ENCODE data around the gene JCHAIN. TPM values are rescaled to one million over a fixed set of nuclear protein-coding genes. Genes with fewer than 3 reads are reported as not detected.

JCHAIN gene
- total RNA-seq, 4 donors from 2014 or later = 1.7 to 5.9 (median 2.4) TPM

DNA sequence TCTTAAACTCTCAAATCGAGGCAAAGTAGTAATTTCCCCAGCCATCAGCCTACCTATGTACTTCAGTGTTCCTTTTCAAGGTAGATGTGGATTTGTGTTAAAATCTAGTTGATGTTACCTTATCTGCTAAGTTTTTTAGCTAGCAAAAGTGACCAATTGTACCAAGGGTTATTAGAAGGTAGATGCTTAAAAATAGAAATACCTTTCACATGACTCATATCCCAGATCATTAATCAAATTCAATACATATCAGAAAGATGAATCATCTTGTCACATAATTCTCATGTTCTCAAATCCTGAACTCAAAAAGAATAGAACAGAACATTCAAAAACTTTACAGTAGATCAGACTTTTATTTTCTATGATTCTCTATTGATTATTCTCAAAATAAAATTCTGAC, 34.3 kb downstream of the JCHAIN start:
- WGBS, 2 donors = 60 to 84% methylated on average over 1 of the region's 1 CpG
- no peak for TF ChIP-seq POLR2A (IDR thresholded peaks at IDR 0.05)
- TF ChIP-seq, protein P1, sequence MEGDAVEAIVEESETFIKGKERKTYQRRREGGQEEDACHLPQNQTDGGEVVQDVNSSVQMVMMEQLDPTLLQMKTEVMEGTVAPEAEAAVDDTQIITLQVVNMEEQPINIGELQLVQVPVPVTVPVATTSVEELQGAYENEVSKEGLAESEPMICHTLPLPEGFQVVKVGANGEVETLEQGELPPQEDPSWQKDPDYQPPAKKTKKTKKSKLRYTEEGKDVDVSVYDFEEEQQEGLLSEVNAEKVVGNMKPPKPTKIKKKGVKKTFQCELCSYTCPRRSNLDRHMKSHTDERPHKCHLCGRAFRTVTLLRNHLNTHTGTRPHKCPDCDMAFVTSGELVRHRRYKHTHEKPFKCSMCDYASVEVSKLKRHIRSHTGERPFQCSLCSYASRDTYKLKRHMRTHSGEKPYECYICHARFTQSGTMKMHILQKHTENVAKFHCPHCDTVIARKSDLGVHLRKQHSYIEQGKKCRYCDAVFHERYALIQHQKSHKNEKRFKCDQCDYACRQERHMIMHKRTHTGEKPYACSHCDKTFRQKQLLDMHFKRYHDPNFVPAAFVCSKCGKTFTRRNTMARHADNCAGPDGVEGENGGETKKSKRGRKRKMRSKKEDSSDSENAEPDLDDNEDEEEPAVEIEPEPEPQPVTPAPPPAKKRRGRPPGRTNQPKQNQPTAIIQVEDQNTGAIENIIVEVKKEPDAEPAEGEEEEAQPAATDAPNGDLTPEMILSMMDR (IDR thresholded peaks at IDR 0.05) = no peak
- intact Hi-C loops (cut with DNase I; ENCODE audit: low total_unique reads) = no loop called here
- DNase-seq (ENCODE audit: low spot score in 2 of 2) = no peak
- no peak overlapping the region for H3K4me3 ChIP-seq (ENCODE audit: low read depth, poor library complexity, severe bottlenecking)

DNA sequence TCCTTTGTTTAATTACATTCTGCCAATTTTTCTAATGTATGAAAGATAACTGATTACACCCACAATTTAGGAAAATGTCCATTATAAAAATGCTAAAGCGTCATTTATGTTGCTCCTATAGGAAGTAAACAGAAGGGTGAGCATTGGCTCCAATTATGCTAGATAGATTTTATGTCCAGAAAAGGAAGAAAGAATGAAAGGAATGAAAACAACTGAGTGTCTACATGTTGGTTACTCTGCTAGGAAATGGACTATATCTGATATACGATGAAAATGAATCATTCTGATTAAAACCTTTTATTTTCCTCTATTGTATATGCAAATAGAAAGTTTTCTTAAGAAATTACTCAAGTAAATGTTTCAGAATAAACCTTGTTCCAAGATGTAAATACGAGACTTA, 36.1 kb downstream of the JCHAIN start:
- no peak overlapping the region for H3K4me3 ChIP-seq (ENCODE audit: low read depth, poor library complexity, severe bottlenecking)
- TF ChIP-seq, protein P1 (IDR thresholded peaks at IDR 0.05) = no peak
- TF ChIP-seq POLR2A (IDR thresholded peaks at IDR 0.05) = no peak
- no peak for DNase-seq (ENCODE audit: low spot score in 2 of 2)
- WGBS, 2 donors = 81 to 85% methylated on average over 3 of the region's 3 CpGs
- intact Hi-C loops (cut with DNase I; ENCODE audit: low total_unique reads) = no loop called here

DNA sequence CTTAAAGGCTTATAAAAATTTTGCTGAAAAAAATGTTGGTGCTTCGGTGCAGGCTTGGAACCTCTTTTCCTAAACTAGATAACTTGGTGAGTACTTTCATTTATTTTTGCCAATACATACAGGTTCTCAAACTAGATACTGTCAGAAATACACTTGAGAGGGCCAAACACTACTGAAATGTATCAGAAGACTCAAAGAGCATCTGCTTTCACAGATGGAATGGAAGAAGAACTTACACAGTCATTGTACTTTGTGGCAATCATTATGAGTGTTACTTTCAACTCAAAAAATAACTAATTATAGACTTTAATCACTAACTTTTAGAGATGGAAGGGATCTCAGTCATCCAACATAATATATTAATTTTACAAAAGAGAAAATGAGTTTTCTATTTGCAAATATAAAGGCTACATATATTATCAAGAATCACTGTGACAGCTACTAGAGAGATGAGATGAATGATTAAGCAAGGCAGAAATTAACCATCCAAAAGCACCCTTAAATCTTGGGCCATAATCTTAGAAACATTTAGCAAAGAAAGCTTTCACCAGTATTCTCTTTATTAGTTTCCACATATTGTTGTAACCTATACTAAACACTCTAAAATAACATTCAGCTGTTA, 36.7 kb downstream of the JCHAIN start:
- intact Hi-C loops (cut with DNase I; ENCODE audit: low total_unique reads) = no loop called here
- DNase-seq (ENCODE audit: low spot score in 2 of 2) = no peak
- TF ChIP-seq, protein P1 (IDR thresholded peaks at IDR 0.05) = no peak
- no peak for TF ChIP-seq POLR2A (IDR thresholded peaks at IDR 0.05)
- WGBS, 2 donors = 81 to 91% methylated on average over 1 of the region's 1 CpG
- no peak overlapping the region for H3K4me3 ChIP-seq (ENCODE audit: low read depth, poor library complexity, severe bottlenecking)

DNA sequence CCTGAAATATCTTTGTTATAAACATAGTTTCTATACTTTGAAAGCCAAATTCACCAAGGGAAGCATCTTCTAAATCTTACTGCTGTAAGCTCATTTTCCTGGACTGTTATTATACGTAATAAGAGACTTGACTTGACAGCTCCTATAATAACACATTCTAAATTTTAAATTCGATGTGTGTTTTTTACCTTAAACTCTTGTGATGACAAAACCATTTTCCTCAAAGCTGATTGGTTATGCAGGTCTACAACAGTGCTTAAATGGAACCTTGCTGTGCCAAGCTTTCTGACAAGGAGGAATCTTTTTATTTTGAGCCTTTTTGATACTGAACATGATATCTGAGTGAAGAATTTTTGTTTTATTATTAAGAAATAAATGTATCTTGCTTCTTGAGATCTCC, 37.9 kb downstream of the JCHAIN start, which contains the start of gene ENAM:
Gene ENAM, plus strand, starts transcription at position 301 of the 400 bp plus-strand sequence. CDS start 757 bp downstream, outside the sequence.
- TF ChIP-seq, protein P1 (IDR thresholded peaks at IDR 0.05) = no peak
- no peak for TF ChIP-seq POLR2A (IDR thresholded peaks at IDR 0.05)
- WGBS, 2 donors = 91 to 92% methylated on average over 2 of the region's 2 CpGs
- no peak within 1 kb of the TSS for H3K4me3 ChIP-seq (ENCODE audit: low read depth, poor library complexity, severe bottlenecking)
- DNase-seq (ENCODE audit: low spot score in 2 of 2) = no peak
- intact Hi-C loops (cut with DNase I; ENCODE audit: low total_unique reads) = no loop called here

DNA sequence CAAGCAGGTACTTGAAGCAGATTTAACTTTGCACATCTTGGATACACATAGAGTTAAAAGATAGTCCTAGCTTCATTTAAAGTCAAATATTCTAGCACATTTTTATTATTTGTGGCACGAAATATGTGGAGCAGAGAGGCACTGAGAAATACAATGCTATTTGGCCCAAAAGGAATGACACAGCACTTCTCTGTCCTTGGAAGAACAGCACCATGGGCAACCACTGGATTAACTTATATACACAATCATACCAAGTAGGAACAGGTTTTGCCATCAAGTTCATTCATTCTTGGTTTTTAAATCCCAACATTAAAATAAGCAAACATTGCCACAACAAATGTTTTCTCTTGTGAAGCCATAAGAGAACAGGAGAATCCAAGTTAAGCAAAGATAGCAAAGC, 38.7 kb downstream of the JCHAIN start:
- intact Hi-C loops (cut with DNase I; ENCODE audit: low total_unique reads) = no loop called here
- no peak for DNase-seq (ENCODE audit: low spot score in 2 of 2)
- H3K4me3 ChIP-seq (ENCODE audit: low read depth, poor library complexity, severe bottlenecking) = no peak overlapping the region
- TF ChIP-seq, protein P1 (IDR thresholded peaks at IDR 0.05) = no peak
- TF ChIP-seq POLR2A (IDR thresholded peaks at IDR 0.05) = no peak
- 50 to 60% methylated on average over 1 of the region's 1 CpG for WGBS, 2 donors

Measured in lower leg skin (tissue), 4 donors.